GM18508 (cell line): ENCODE measurements around the gene CDON.
"Not testable (repeated sequence)": the region's sequence is repeated elsewhere in the genome, so short reads cannot be mapped to it uniquely, and the experiment has no call there.

Source experiments
- ATAC-seq: cut with Tn5 transposase; IDR thresholded peaks from one replicate; pipeline ENCODE4 v1.9.1; 2021; ENCODE audit warnings: moderate number of reproducible peaks; ENCODE audit not compliant: insufficient read depth, unreplicated experiment

CDON gene

DNA sequence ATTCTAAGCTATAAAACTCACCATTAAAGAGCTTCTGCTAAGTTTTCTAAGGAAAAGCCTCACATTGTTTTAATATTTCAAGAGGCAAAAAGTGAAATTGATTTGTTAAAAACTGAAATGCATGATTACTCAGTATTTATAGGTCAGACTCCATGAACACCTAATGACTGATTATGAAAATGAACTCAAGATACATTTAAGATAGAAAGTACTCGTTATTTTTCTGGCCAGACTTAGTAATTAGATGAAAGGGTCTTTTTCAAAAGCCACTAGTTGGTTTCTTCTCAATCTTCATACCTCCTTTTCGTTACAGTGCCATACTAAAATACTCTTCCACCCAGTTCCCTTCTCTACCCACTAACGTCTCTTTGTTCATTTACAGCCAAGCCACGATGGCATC lies 60.5 kb downstream of the CDON start:
- no peak for ATAC-seq

DNA sequence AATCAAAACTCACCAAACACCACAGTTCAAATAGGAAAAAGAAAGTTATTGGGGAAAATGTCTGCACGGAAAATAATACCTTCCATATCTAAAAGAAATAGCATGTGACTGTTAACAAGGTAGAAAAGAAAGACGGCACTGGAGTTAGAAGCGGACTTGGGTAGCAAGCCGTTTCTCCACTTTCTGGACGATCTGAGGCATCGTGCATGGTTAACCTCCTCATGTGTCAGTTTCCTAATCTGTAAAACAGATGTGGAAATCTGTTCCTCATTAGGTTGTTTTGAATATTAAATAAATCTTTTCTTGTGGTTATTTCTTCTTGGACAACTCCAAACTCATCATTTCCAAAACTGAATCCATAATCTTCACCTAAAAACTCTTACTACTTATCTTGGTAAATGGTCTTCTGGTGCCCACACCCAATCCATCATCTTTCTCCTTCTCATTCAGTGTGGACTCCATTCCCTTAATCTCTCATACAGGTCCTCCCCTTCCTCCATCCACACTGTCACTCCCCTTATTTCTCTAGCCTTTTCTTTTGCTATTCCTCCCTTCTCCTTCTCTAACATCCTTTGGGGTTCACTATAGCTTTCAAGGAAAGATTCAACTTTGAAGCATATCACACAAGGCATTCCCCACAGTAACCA lies 63.3 kb downstream of the CDON start:
- no peak for ATAC-seq

DNA sequence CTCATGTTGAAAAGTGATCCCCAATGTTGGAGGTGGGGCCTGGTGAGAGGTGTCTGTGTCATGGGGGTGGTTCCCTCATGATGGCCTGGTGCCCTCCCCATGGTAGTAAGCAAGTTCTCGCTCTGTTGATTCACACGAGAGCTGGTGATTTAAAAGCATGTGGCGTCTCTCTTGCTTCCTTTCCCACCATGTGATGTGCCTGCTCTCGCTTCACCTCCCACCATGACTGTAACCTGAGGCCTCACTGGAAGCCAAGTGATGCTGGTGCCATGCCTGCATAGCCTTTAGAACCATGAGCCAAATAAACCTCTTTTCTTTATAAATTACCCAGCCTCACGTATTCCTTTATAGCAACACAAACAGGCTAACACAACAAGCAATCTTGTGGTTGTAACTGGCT lies 64.4 kb downstream of the CDON start:
- ATAC-seq, result no peak

DNA sequence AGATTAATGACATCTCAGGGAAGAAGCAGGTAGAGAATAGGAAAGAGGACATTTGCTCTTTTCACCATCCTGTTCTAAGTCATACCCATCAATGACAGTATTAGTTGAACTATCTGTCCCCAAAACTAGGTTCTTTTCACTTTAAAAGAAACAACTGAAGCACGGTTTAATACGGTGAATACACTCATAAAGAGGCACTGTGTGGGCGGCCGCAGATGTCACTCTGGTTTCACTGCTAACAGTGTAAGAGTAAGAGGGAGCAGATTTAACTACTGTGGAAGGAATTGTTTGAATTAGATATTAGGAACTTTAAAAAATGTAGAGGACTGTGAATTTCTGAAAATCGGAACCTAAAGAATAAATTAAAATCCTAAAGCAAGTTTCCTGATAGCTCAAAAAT lies 67.4 kb downstream of the CDON start:
- ATAC-seq, result no peak

DNA sequence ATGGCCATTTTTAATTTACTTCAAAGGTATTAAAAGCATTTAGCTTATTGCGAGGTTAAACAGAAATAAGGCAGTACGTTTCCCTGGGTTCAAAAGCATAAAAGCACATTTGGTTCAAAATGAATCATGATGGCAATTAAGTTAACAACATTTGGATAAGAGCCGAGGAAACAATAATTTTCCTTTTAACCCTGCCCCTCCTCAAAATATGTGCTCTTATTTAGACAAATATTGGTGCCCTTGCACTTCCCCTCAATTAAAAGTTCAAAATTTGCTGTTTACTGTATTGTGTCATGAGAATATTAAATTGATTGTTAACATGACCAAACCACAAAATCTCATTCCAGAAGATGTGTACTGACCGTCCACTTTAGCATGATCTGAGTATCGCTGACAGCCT lies 68.2 kb downstream of the CDON start:
- no peak for ATAC-seq

DNA sequence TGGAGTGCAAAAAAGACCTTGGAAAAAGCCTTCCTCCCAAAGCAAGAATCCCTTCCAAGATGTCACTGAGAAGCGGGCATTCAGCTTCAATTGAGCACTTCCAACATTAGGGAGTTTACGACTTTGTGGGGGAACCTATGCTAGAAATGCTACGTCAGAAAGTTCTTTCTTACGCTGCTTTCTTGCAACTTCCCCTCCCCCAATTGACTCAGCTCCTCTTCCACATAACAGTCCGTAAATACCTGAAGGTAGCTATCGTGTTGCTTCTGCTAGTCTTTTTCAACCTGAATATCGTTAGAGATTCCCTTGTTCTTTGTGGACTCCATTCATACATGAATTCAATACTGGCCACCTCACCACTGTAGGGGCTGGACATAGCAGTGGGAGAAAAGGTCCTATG lies 69.8 kb downstream of the CDON start:
- ATAC-seq, result no peak

DNA sequence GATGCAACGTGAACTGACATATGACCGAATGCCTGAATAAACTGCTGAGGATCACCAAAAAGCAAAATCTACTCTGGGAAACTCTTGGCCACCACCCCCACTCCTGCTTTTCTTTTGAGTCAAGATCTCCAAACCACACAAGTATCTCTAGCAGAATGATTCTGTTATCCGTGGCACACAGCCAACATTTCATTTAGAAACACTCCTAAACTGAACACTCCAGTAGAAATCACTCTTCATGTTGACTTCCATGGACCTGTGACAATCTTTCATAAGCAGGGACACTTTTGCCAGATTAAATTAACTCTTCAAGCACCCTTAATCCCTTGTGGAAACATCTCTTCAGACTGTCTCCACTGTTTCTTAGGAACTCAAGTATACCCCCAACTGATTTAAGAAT lies 72.4 kb downstream of the CDON start:
- ATAC-seq, result no peak

DNA sequence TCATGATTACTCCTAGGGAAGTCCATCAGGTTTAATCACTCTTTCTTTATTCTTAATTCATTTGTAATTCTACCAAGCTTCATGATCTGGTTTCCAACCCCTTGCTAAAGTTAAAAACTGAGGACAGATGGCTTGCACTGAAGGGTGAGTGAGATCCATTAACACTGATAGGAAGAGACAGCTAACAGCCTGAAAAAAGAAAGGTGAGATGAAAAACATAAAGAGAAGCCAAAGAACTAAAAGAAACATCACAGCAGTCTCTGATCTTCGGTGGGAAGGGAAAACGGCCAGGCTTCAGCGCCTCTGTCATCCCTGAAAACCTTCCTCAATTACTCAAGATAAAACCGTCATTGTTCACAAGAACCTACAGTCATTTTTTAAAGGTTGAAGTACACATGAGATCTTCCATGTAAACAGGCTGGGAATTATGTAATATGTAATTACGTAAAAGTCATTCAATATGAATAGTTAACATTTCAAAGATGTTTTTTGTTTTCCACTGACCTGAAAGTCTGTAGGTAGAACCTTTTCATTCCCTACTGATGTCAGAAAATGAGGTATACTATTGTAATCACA lies 75.5 kb downstream of the CDON start:
- no peak for ATAC-seq

DNA sequence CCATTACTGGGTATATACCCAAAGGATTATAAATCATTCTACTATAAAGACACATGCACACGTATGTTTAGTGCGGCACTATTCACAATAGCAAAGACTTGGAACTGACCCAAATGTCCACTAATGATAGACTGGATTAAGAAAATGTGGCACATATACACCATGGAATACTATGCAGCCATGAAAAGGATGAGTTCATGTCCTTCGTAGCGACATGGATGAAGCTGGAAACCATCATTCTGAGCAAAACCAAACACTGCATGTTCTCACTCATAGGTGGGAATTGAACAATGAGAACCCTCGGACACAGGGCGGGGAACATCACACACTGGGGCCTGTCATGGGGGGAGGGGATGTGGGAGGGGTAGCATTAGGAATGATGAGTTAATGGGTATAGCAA lies 76.7 kb downstream of the CDON start:
- not testable (repeated sequence) for ATAC-seq

DNA sequence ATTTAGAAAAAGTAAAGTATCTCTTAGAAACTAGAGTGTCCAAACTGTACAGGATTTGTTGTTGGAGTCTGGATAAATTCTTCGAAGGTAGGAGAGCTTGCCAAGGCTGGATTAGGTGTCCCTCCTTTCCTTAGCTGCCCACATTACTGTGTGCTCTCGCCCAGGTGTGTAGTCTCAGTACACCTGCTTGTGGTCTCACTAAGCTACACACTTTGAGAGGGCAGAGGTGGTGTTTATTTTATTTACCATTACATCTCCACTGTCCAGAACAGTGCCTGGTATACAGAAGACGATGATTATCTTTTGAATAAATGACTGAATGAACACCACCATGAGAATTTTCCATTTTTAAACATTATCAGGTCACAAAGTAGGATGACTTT lies 80.3 kb downstream of the CDON start:
- ATAC-seq, result no peak

DNA sequence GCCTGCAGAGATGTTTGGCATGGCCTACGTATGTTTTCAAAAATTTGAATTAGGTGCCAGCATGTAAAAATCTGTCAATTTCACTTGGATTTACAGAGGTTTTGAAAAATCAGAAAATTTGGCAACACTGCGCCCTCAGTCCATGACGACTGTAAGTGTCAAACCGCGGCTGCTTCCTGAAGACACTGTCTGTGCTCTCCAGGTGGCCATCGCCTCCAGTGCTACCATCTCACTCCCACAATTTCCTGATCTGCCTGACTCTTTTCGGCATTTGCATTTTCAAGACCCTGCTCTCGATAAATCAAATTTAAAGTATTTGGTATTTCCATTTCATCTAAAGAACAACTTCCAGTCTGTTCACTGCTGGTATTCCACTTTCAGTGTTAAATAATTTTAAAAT lies 82.2 kb downstream of the CDON start:
- no peak for ATAC-seq

DNA sequence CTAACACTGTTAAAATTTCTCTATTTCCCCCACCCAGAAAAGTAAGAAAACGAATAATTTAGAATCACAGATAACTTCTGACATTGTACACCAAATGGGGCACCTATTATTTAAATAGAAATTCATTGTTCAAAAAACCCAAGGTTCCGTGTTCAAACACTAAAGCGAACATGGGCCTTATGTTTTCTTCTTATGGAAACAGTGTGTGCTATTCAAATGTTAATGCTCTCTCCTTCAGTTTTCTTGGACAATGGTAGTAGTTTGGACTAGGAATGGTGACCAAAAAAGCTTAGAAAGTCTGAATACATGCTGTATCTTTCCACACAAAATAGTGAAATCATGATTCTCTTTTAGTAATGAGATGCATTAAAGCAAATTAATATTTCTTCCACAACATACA lies 83.2 kb downstream of the CDON start:
- ATAC-seq, result no peak

DNA sequence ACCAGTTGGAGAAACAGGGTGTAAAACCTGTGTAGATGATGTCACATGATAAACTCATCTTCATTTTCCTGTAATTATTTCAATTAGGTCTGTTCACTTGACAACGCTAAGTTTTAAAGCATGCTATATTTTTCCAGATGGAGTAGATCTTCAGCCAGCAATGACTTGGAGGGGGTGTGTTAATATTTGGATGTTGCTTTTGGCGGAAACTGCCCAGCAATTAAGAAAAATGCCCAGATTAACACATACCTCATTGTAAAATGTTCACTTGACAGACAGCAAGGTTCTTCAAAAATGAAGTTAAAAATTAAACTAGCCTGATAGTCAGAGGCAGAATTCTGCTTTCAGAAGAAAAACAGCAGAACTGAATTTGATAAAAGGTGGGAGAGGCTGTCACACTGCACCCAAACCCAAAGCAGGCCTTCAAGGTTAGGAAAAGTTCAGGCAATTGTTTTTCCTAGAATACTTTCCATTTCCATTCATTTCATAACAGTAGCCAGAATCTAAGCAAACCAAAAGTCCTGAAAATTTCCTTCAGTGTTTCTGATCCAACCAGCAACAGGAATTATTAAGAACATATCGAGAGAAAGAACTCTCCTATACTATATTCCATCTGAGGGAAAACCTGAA lies 83.8 kb downstream of the CDON start:
- no peak for ATAC-seq

DNA sequence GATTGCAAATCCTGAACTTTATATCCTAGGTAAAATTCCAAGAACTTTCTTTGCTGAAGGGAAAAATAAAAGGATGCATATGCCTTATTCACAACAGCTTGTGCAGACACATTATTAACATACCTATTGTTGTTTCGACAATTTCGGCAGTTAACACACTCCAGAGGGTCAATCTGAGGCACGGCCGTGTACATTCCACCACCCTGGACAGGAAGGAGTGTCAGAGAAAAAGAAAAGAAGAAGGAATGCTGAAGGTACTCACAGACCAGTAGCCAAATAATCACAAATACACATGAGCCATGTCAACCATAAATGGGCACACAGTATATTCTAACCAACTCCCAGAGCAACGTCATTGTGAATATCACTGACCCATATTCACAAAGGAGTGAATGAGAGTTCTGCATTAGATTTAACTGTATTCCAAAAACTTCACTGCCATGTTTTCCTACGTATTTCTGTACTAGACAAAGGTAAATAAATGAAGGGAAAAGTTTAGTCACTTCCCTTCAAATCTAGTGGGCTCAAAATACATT lies 84.4 kb downstream of the CDON start:
- no peak for ATAC-seq

DNA sequence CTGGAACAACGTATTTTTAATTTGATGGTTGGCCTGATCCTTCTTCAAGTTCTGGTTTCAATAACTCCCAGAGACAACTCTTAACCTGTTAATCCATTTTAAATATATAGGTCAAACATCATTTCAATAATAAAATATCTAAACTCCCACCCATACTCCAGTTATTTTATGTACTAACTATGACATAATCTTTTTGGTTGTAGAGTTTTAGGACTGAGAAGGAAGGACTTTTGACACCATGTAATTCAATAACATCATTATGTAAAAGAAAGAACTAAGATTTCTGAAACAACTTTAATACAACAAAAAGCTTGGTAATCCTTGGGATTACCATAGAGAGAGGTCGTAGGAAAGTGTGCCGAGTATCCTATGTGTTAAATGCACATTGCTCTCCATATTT lies 85.3 kb downstream of the CDON start:
- no peak for ATAC-seq

DNA sequence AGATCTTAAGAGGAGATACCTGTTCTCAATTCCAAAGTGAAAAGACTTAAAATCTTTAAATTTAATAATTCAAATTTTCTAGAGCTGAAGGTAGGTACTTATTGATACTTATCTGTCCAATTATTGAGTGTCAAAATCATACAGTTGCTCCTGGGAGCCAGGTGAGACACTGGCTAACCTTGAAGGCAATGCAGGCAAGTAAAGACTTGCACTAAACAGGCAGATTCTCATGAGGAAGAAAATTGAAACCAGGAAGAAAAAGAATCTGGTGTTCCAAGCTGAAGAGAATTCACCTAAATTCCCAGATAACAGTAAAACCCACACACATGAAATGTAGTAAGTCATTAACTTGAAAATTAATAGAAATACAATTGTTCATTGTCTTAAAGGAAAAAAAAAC lies 86.5 kb downstream of the CDON start:
- no peak for ATAC-seq

DNA sequence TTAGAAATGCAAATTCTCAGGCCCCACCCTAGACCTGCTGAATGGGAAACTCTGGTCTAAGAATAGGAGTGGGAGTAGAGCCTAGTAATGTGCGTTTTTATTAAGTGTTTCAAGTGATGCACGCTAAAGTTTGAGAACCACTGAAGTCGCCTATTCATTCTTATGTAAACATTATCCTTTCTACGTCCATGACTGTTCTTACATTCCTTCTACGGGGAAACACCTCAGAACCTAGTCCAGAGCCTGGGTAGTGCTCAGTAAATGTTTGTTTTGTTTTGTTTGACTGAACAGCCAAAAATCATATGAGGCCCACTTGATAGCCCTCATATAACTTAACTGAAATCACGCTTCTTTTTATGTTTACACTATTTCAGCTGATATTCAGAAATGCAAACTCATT lies 87.0 kb downstream of the CDON start:
- no peak for ATAC-seq

DNA sequence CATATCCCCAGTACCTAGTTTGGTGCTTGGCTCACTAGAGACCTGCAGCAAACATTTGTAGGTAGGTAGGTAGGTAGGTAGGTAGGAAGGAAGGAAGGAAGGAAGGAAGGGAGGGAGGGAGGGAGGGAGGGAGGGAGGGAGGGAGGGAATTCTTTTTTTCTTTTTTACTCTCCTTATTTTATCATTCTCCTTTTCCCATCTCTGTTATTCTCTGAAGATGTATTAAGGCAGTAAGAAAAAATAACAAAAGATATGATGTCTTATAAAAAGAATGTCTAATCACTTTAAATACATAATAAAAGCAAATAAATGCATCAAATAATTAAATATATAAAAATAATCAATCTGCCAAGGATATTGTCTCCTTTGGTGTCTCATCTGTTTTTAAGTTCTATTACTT lies 88.4 kb downstream of the CDON start:
- ATAC-seq, result no peak

DNA sequence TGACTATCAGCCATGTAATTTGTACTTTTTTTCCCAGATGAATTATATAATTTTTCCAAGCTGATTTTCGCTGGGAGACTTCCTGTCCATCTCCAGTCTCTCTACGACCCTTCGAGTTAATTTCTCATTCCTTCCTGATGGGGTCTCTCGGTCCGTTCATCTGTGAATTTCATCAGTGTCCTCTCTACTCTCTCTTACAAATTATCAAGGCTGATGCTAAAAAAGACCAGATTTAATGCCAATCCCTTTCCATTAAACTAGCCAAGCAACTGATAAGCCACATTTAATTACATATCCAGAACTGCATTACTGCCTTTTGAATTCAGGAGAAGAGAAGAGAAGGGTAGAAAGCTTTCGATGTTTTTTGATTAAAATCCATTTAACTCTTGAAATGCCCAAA lies 91.0 kb downstream of the CDON start:
- no peak for ATAC-seq

DNA sequence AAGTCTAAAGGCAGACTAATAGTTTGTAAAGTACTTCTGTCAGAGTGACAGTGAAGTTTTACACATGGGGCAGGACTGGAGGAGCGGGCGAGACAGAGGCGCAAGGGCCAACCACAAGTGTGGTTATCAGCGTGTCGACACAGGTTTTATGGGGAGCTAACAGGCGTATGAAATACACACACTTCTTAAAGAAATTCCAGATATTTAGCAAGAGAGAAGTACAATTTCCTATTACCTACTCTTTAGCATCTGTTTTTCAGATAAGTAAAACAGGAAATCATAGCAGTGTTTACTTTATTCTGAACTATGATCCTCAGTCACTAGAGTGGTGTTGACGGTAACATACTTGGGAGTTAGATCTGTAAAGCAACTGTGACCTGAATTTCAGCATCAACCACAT lies 94.3 kb downstream of the CDON start:
- ATAC-seq, result no peak

DNA sequence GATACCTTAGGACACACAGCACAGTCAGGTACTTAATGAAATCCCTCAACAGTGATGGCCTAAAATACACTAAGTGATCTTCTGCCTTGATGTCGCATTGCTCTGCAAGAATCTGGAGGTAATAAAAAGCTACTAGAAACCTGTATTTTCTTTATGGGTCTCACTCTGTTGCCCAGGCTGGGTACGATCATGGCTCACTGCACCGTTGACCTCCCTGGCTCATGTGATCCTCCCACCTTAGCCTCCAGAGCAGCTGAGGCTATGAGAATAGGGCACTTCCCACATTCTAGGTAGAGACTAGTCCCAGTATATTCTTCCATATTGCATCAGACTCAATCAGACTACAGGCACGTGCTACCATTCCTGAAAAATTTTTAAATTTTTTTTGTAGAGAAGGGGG lies 95.2 kb downstream of the CDON start:
- no peak for ATAC-seq

DNA sequence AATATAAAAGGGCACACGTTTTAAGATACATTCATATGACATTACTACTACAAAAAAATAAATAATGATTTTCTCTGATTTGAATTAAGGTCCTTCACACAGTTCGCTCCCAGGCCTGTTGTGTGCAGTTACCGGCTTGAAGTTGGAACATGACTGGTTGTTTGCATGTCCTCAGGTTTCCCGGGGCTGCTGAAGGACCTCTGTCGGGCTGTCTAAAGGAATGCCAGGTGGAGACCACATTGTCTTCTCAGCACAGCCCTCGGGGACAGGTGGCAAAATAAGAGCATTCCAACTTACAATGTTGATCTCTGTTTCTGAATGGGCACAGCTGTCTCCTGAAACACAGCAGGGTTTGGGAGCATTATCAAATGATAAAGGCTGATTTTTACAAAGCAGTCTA lies 101.9 kb downstream of the CDON start:
- no peak for ATAC-seq
